Naive thymus-derived CD4-positive, alpha-beta T cell (primary cell): ENCODE results near the gene ITLN2. TPM values are rescaled to one million over a fixed set of nuclear protein-coding genes. Genes with fewer than 3 reads are reported as not detected.
"Not testable (repeated sequence)": the region's sequence is repeated elsewhere in the genome, so short reads cannot be mapped to it uniquely, and the experiment has no call there.

Experiments
- ATAC-seq: fragments of 150-1000 bp; cut with Tn5 transposase; 2 replicates; pipeline ENCODE4 v1.10.0; 2021; ENCODE audit warnings: mild to moderate bottlenecking, moderate library complexity
- CTCF ChIA-PET: fragments of 350-600 bp; sonication (Branson Sonifier 250); formaldehyde crosslinking; loops from one replicate; lab custom pipeline; 2021; ENCODE audit warnings: antibody characterized with exemption; lab: Charles Lee
- POLR2A ChIA-PET: fragments of 350-600 bp; sonication (Branson Sonifier 250); formaldehyde crosslinking; loops from one replicate; lab custom pipeline; 2021; ENCODE audit warnings: antibody characterized with exemption, inconsistent platforms; lab: Charles Lee
- DNase-seq, 9 donors: peaks; one replicate each; pipeline versions ENCODE4 v3.0.0 to v3.0.0-alpha.2; 2020 to 2022; ENCODE audit warnings: mixed read lengths in 1 of 9
- H3K27ac ChIP-seq: one replicate; pipeline ENCODE4 v1.7.0; 2013; ENCODE audit warnings: mild to moderate bottlenecking, low read depth, low read length, moderate library complexity
- H3K27me3 ChIP-seq, 2 donors: one replicate each; pipeline ENCODE4 v1.7.0; 2013; ENCODE audit warnings: low read length in 2 of 2, mild to moderate bottlenecking in 2 of 2, moderate library complexity in 2 of 2; ENCODE audit not compliant: control insufficient read depth in 2 of 2, insufficient read depth in 2 of 2
- H3K36me3 ChIP-seq, 3 experiments: 1 replicate in 2 of 3; 2 replicates in 1 of 3; pipeline ENCODE4 v1.7.0; 2013; ENCODE audit warnings: low read length in 3 of 3, mild to moderate bottlenecking in 3 of 3, moderate library complexity in 1 of 3; ENCODE audit not compliant: insufficient read depth in 3 of 3, control insufficient read depth in 2 of 3
- H3K4me1 ChIP-seq, 2 donors: one replicate each; pipeline ENCODE4 v1.7.0; 2013; ENCODE audit warnings: low read length in 2 of 2, mild to moderate bottlenecking in 2 of 2, moderate library complexity in 1 of 2; ENCODE audit not compliant: control insufficient read depth in 2 of 2, insufficient read depth in 2 of 2
- H3K4me3 ChIP-seq: 2 replicates; pipeline ENCODE4 v1.7.0; 2013; ENCODE audit warnings: mild to moderate bottlenecking, low read length
- H3K9me3 ChIP-seq, 3 experiments: 1 replicate in 2 of 3; 2 replicates in 1 of 3; pipeline ENCODE4 v1.7.0; 2013; ENCODE audit warnings: low read length in 3 of 3; ENCODE audit not compliant: control insufficient read depth in 2 of 3
- H3K27ac Mint-ChIP-seq, 9 donors: one replicate each; pipeline ENCODE4 v1.8.0; 2020 to 2022; ENCODE audit warnings: mixed read lengths in 9 of 9, mild to moderate bottlenecking in 8 of 9, moderate library complexity in 5 of 9, inconsistent platforms in 2 of 9
- H3K27me3 Mint-ChIP-seq, 5 donors: one replicate each; pipeline ENCODE4 v1.8.0; 2021 to 2022; ENCODE audit warnings: mixed read lengths in 5 of 5, mild to moderate bottlenecking in 1 of 5
- H3K36me3 Mint-ChIP-seq, 5 donors: one replicate each; pipeline ENCODE4 v1.8.0; 2020 to 2022; ENCODE audit warnings: mixed read lengths in 5 of 5, mild to moderate bottlenecking in 3 of 5, inconsistent platforms in 1 of 5
- H3K4me1 Mint-ChIP-seq, 7 donors: one replicate each; pipeline ENCODE4 v1.8.0; 2020 to 2022; ENCODE audit warnings: mixed read lengths in 7 of 7, mild to moderate bottlenecking in 3 of 7, inconsistent platforms in 1 of 7
- H3K4me3 Mint-ChIP-seq, 10 donors: one replicate each; pipeline ENCODE4 v1.8.0; 2020 to 2022; ENCODE audit warnings: mild to moderate bottlenecking in 10 of 10, mixed read lengths in 10 of 10, moderate library complexity in 6 of 10, inconsistent platforms in 2 of 10
- H3K9me3 Mint-ChIP-seq, 11 donors: one replicate each; pipeline ENCODE4 v1.8.0; 2020 to 2022; ENCODE audit warnings: mixed read lengths in 11 of 11, mild to moderate bottlenecking in 4 of 11, inconsistent platforms in 1 of 11, moderate library complexity in 1 of 11
- intact Hi-C, 2 donors: fragments of 100-400 bp; cut with micrococcal nuclease; formaldehyde crosslinking; loops; one replicate each; pipeline ENCODE4 v1.15.1; 2023
- polyA plus RNA-seq, 2 donors: library from polyadenylated mRNA; unstranded; fragments of 300-500 nt; fragmentation: Illumina TruSeq; gene quantifications; one replicate each; pipeline ENCODE4 v1.2.3, GENCODE V29; 2021
- total RNA-seq, 6 experiments: library from RNA in 5 of 6; stranded (reverse) in 5 of 6; gene quantifications; 1 replicate in 5 of 6; 2 replicates in 1 of 6; pipeline ENCODE4 v1.2.3 and lab custom pipeline; 2021 to 2026

The ITLN2 gene
- total and polyA plus RNA-seq, 7 experiments from 2014 or later: not detected

DNA sequence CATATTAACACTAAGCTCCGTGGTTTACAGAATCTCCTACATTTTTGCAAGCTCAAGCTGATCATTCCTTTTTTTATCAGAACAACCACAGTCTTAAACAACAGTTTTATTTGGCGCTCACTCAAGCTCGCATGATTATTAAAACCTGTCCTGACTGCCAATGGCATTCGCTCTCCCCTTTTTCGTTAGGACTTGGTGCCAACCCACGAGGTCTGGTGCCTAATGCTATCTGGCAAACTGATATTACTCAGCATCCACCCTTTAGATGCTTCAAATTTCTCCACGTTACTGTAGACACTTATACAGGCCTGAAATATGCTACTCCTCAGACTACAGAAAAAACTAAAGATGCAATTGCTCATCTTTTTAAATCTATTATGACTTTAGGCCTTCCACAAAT is 46.6 kb downstream of the ITLN2 start:
- ChIA-PET CTCF (no interaction called here), POLR2A (no interaction called here)
- intact Hi-C loops: no loop called here
- H3K27me3 ChIP-seq: no peaks in the 10 kb centered on the region
- no peak overlapping the region for H3K27ac Mint-ChIP-seq
- no peak overlapping the region for H3K4me3 Mint-ChIP-seq
- H3K36me3 ChIP-seq: no peaks in the 10 kb centered on the region
- no peaks in the 10 kb centered on the region for H3K9me3 ChIP-seq
- no peaks in the 10 kb centered on the region for H3K4me1 ChIP-seq
- no peak overlapping the region for H3K4me3 ChIP-seq
- H3K4me1 Mint-ChIP-seq: no peaks in the 10 kb centered on the region
- no peaks in the 10 kb centered on the region for H3K36me3 Mint-ChIP-seq
- no peak overlapping the region for H3K27ac ChIP-seq
- no peaks in the 10 kb centered on the region for H3K9me3 Mint-ChIP-seq
- no peak for ATAC-seq
- DNase-seq: no peak
- H3K27me3 Mint-ChIP-seq: peaks cover 0 to 11% (median 0%) of the 10 kb centered on the region in 5 donors

DNA sequence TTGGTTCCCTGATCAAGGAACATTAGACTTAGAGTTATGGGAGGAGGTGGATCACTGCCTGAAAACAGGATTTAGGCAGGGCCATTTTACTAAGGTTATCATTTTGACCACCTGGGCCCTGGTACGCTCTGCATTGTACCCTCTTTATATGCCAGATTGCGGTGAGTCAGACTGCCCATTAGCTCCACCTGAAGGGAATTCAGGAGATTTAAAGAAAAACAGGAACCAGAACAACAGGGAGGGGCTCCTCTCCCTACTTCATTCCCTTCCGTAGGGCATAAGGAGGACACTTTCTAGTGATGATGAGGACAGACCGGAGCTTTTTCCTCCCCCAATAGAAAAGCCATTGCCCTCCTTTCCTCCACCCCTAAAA is 49.0 kb downstream of the ITLN2 start:
- Histone ChIP-seq H3K27ac (no peak overlapping the region), H3K4me3 (no peak overlapping the region), H3K27me3 (no peaks in the 10 kb centered on the region), H3K9me3 (no peaks in the 10 kb centered on the region), H3K4me1 (no peaks in the 10 kb centered on the region), H3K36me3 (no peaks in the 10 kb centered on the region)
- H3K4me1 Mint-ChIP-seq: no peaks in the 10 kb centered on the region
- CTCF ChIA-PET: no interaction called here
- H3K27ac Mint-ChIP-seq: no peak overlapping the region
- intact Hi-C loops: no loop called here
- no peaks in the 10 kb centered on the region for H3K36me3 Mint-ChIP-seq
- ATAC-seq (no peak), DNase-seq (no peak)
- peaks cover 0 to 2% (median 0%) of the 10 kb centered on the region in 11 donors for H3K9me3 Mint-ChIP-seq
- peaks cover 0 to 23% (median 0%) of the 10 kb centered on the region in 5 donors for H3K27me3 Mint-ChIP-seq
- no peak overlapping the region for H3K4me3 Mint-ChIP-seq
- POLR2A ChIA-PET: no interaction called here

DNA sequence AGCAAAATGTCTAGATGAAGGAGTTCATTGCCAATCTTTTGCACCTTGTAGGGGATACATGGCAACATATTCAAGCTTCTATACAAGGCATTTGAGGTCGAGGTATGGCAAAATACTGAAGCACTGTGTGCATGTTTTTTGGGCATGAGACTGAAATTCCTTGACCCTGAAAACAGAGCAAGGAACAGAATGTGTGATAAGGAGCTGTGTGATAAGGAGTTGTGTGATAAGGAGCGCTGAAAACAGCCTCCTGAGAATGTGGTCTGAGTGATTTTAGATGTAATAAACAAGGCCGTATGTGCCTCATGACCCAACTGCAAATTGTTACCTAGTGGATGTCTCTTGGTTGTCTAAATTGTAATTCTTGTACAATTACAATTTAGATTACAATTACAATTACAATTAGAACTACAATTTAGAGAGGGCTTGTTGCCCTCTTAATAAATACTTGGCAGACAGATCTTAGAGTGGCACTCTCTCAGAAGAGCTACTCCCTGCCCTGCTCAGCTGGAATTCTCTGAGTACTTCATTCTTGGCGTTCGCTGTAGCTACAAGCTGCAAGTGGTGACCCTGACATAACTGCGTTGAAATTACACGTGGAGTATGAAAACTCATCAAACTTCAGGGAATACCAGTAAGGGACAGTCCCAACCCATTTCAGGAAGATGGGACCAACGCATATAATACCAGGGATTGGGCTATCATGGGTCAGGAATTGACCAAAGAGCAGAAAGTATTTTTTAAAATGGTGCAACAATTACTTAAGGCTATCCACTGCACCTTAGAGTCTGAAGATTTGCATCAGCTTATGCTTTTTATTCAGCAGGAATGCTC is 49.6 kb downstream of the ITLN2 start:
- no peak for DNase-seq
- Mint-ChIP-seq H3K27me3 (peaks cover 0 to 26% (median 0%) of the 10 kb centered on the region in 5 donors), H3K4me1 (no peaks in the 10 kb centered on the region), H3K4me3 (no peak overlapping the region), H3K27ac (no peak overlapping the region), H3K9me3 (peaks cover 0 to 3% (median 0%) of the 10 kb centered on the region in 11 donors), H3K36me3 (no peaks in the 10 kb centered on the region)
- H3K27ac ChIP-seq: no peak overlapping the region
- no peaks in the 10 kb centered on the region for H3K4me1 ChIP-seq
- intact Hi-C loops: no loop called here
- H3K4me3 ChIP-seq: no peak overlapping the region
- ATAC-seq: no peak
- H3K36me3 ChIP-seq: no peaks in the 10 kb centered on the region
- ChIA-PET CTCF (no interaction called here), POLR2A (no interaction called here)
- no peaks in the 10 kb centered on the region for H3K9me3 ChIP-seq
- no peaks in the 10 kb centered on the region for H3K27me3 ChIP-seq

DNA sequence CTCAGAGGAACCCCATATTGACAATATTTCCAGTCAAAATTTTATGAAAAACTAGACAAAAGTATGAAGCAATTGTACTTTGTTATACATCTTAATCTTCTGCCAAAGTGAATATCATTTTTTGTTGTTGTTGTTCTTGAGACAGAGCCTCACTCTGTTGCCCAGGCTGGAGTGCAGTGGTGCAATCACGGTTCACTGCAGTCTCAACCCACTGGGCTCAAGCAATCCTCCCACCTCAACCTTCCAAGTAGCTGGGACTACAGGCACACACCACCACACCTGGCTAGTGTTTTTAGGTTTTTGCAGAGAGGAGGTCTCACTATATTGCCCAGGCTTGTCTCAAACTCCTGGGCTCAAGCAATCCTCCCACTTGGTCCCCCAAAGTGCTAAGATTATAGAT is 52.4 kb downstream of the ITLN2 start:
- peaks cover 0 to 48% (median 0%) of the 10 kb centered on the region in 5 donors for H3K27me3 Mint-ChIP-seq
- H3K36me3 Mint-ChIP-seq, H3K4me1 Mint-ChIP-seq, H3K4me3 Mint-ChIP-seq, H3K27me3 ChIP-seq, intact Hi-C loops, H3K4me3 ChIP-seq, H3K9me3 ChIP-seq, H3K27ac Mint-ChIP-seq, CTCF ChIA-PET, H3K4me1 ChIP-seq, DNase-seq, POLR2A ChIA-PET, H3K9me3 Mint-ChIP-seq, H3K27ac ChIP-seq, H3K36me3 ChIP-seq, ATAC-seq: not testable (repeated sequence)

DNA sequence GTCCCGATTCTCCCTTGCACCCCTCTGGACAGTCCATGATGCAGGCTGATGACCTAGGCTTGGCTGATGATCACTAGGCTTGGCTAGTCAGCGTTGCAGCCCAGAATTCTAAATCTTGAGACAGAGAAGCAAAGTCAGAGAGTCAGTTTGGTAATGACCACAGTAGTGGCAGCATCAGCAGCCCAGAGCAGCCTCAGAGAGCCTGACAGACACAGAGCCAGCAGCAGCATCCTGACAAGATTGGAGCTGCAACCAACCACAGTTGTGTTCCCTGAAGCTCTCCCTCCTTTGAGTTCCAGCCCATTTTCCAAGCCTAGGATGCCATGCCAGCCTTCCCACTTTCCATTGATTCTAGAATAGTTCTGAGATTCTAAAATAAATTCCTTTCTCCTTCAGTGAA is 52.8 kb downstream of the ITLN2 start:
- intact Hi-C loops: no loop called here
- Mint-ChIP-seq H3K9me3 (peaks cover 0 to 7% (median 0%) of the 10 kb centered on the region in 11 donors), H3K27ac (no peak overlapping the region), H3K4me1 (no peaks in the 10 kb centered on the region), H3K4me3 (no peak overlapping the region), H3K27me3 (peaks cover 0 to 51% (median 2%) of the 10 kb centered on the region in 5 donors), H3K36me3 (peaks cover 0 to 3% (median 0%) of the 10 kb centered on the region in 5 donors)
- Histone ChIP-seq H3K4me3 (no peak overlapping the region), H3K36me3 (no peaks in the 10 kb centered on the region), H3K27me3 (no peaks in the 10 kb centered on the region), H3K9me3 (no peaks in the 10 kb centered on the region), H3K4me1 (no peaks in the 10 kb centered on the region), H3K27ac (no peak overlapping the region)
- CTCF ChIA-PET: no interaction called here
- no peak for DNase-seq
- ATAC-seq: no peak
- POLR2A ChIA-PET: no interaction called here

DNA sequence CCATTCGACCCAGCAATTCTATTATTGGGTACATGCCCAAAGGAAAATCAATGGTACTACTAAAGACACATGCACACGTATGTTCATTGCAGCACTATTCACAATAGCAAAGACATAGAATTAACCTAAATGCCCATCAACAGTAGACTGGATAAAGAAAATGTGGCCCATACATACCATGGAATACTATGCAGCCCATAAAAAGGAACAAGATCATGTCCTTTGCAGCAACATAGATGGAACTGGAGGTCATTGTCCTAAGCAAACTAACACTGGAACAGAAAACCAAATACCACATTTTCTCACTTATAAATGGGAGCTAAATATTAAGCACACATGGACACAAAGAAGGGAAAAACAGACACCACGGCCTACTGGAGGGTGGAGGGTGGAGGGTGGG is 53.9 kb downstream of the ITLN2 start:
- H3K27me3 ChIP-seq, POLR2A ChIA-PET, H3K27ac ChIP-seq, DNase-seq, H3K4me1 Mint-ChIP-seq, intact Hi-C loops, CTCF ChIA-PET, H3K4me3 Mint-ChIP-seq, H3K27ac Mint-ChIP-seq, H3K9me3 Mint-ChIP-seq, ATAC-seq, H3K9me3 ChIP-seq, H3K36me3 ChIP-seq, H3K4me3 ChIP-seq, H3K36me3 Mint-ChIP-seq, H3K4me1 ChIP-seq: not testable (repeated sequence)
- peaks cover under 1 to 58% (median 7%) of the 10 kb centered on the region in 5 donors for H3K27me3 Mint-ChIP-seq
